Right lobe of liver (tissue), 4 donors: ENCODE results near the gene KCNB1.

Experiments used
- CTCF ChIP-seq, 4 donors: fragments of 200-600 bp in 3 of 4; fragments of 450-650 bp in 1 of 4; IDR thresholded peaks; one replicate each; pipeline versions ENCODE4 v1.5.1 to v1.8.0; 2016 to 2022; ENCODE audit warnings: antibody characterized with exemption in 4 of 4, mild to moderate bottlenecking in 2 of 4
- POLR2A ChIP-seq: fragments of 450-650 bp; IDR thresholded peaks from one replicate; pipeline ENCODE4 v1.6.1; 2017; ENCODE audit warnings: antibody characterized with exemption, mild to moderate bottlenecking
- donor health status: DM: no; HTN: no; CAD: no.
- donor health status: DM: no; HTN: no; CAD: no.
- donor health status: DM: no; HTN: yes; CAD: no.

- TF ChIP-seq CTCF (IDR thresholded peaks at IDR 0.05) (no peak), POLR2A (no peak)
Observed at GRCh38 chr20:49464556-49464955, 17.9 kb downstream of the KCNB1 start.
